Endothelial cell of umbilical vein (primary cell): ENCODE data around the gene IL34. TPM values are rescaled to one million over a fixed set of nuclear protein-coding genes. Genes with fewer than 3 reads are reported as not detected.

Experiments used
- BruUV-seq: library from RNA; stranded (reverse); fragments of 400-500 nt; replicated peaks from 2 replicates; lab custom pipeline; 2021; lab: Mats Ljungman, UMichigan
- CTCF ChIA-PET: fragments of 300-600, 350-600 bp; sonication (Branson Sonifier 250); formaldehyde crosslinking; loops from one replicate; lab custom pipeline; 2021; ENCODE audit warnings: antibody characterized with exemption, inconsistent platforms; lab: Charles Lee
- POLR2A ChIA-PET: fragments of 300-600, 350-600 bp; sonication (Branson Sonifier 250); formaldehyde crosslinking; loops from one replicate; lab custom pipeline; 2021; ENCODE audit warnings: antibody characterized with exemption, inconsistent platforms; lab: Charles Lee
- DNase-seq: peaks from one replicate; pipeline ENCODE4 v3.0.0-alpha.2; 2011; ENCODE audit warnings: low read depth, low spot score
- FAIRE-seq: peaks from 2 replicates; lab custom pipeline; 2011; peaks lifted over from hg19 to GRCh38; lab: Jason Lieb, UNC
- H2AFZ ChIP-seq: 2 replicates; pipeline ENCODE4 v1.6.0; 2012; ENCODE audit warnings: low read depth, low read length, control low read depth, inconsistent platforms
- H3K27ac ChIP-seq: 2 replicates; pipeline ENCODE4 v1.5.1; 2011; ENCODE audit warnings: low read depth, mild to moderate bottlenecking, control low read depth, low read length, moderate library complexity; ENCODE audit not compliant: insufficient read depth
- H3K27me3 ChIP-seq, 2 experiments: 2 replicates each; pipeline versions ENCODE4 v1.6.0 to v1.6.1; 2011; ENCODE audit warnings: low read length in 2 of 2, mixed read lengths in 1 of 2; ENCODE audit not compliant: control insufficient read depth in 2 of 2, insufficient read depth in 2 of 2
- H3K36me3 ChIP-seq, 2 experiments: 2 replicates in 1 of 2; 3 replicates in 1 of 2; pipeline ENCODE4 v1.5.1; 2011; ENCODE audit warnings: low read length in 2 of 2, mild to moderate bottlenecking in 1 of 2, moderate library complexity in 1 of 2; ENCODE audit not compliant: control insufficient read depth in 2 of 2, insufficient read depth in 2 of 2; ENCODE audit errors: extremely low read depth in 1 of 2
- H3K4me1 ChIP-seq: 3 replicates; pipeline ENCODE4 v1.5.1; 2011; ENCODE audit warnings: mild to moderate bottlenecking, low read length; ENCODE audit not compliant: control insufficient read depth, insufficient read depth; ENCODE audit errors: extremely low read depth
- H3K4me2 ChIP-seq: 2 replicates; pipeline ENCODE4 v1.6.1; 2011; ENCODE audit warnings: low read length, control low read depth, mixed read lengths; ENCODE audit not compliant: insufficient read depth
- H3K4me3 ChIP-seq, 3 experiments: fragments of 200-600 bp in 1 of 3; sonication (generic), shearing (Covaris generic) in 1 of 3; replicated peaks in 1 of 3; 2 replicates each; pipeline ENCODE4 v1.5.1; 2011 to 2016; ENCODE audit warnings: control low read depth in 3 of 3, low read length in 3 of 3, mild to moderate bottlenecking in 2 of 3, inconsistent platforms in 1 of 3, low read depth in 1 of 3, moderate library complexity in 1 of 3; ENCODE audit not compliant: insufficient read depth in 1 of 3
- H3K79me2 ChIP-seq: 2 replicates; pipeline ENCODE4 v1.6.0; 2012; ENCODE audit warnings: low read length, inconsistent platforms; ENCODE audit not compliant: control insufficient read depth, insufficient read depth
- H3K9ac ChIP-seq: replicated peaks from 2 replicates; pipeline ENCODE3; 2011; ENCODE audit warnings: low read length, control low read depth; ENCODE audit not compliant: insufficient read depth; ENCODE audit errors: extremely low read depth
- H3K9me1 ChIP-seq: replicated peaks from 3 replicates; pipeline ENCODE4 v1.6.0; 2011; ENCODE audit warnings: mild to moderate bottlenecking, low read length; ENCODE audit not compliant: control insufficient read depth, insufficient read depth; ENCODE audit errors: extremely low read depth
- H3K9me3 ChIP-seq: replicated peaks from 2 replicates; pipeline ENCODE4 v1.5.1; 2012; ENCODE audit warnings: low read length, inconsistent platforms; ENCODE audit not compliant: control insufficient read depth, insufficient read depth
- H4K20me1 ChIP-seq: replicated peaks from 2 replicates; pipeline ENCODE3; 2011; ENCODE audit warnings: mild to moderate bottlenecking, low read length; ENCODE audit not compliant: control insufficient read depth, insufficient read depth; ENCODE audit errors: extremely low read depth
- EZH2 ChIP-seq: IDR thresholded peaks from 2 replicates; pipeline ENCODE4 v1.6.1; 2012; ENCODE audit warnings: borderline replicate concordance, low read depth, mild to moderate bottlenecking, moderate library complexity, low read length, inconsistent platforms; ENCODE audit not compliant: severe bottlenecking
- FOS ChIP-seq: IDR thresholded peaks from 2 replicates; pipeline ENCODE4 v1.6.1; 2011; ENCODE audit warnings: mild to moderate bottlenecking, low read length, moderate library complexity, borderline replicate concordance; ENCODE audit not compliant: insufficient read depth
- GATA2 ChIP-seq: IDR thresholded peaks from 2 replicates; pipeline ENCODE4 v1.7.0; 2011; ENCODE audit warnings: low read depth, mild to moderate bottlenecking, moderate library complexity, mixed read lengths, low read length; ENCODE audit not compliant: insufficient read length, insufficient read depth
- JUN ChIP-seq: IDR thresholded peaks from 2 replicates; pipeline ENCODE4 v1.6.1; 2011; ENCODE audit warnings: borderline replicate concordance, low read depth; ENCODE audit not compliant: insufficient read length, insufficient read depth
- MYC ChIP-seq: IDR thresholded peaks from one replicate; pipeline ENCODE4 v1.6.1; 2011; ENCODE audit warnings: mild to moderate bottlenecking, low read depth, low read length
- POLR2A ChIP-seq: IDR thresholded peaks from 2 replicates; pipeline ENCODE4 v1.6.1; 2012; ENCODE audit warnings: low read depth, mild to moderate bottlenecking, control low read depth, low read length
- POLR2AphosphoS5 ChIP-seq: IDR thresholded peaks from 2 replicates; pipeline ENCODE4 v1.6.1; 2012; ENCODE audit warnings: low read depth, mild to moderate bottlenecking, control low read depth, low read length, moderate library complexity; ENCODE audit not compliant: insufficient read depth
- dilution Hi-C: fragments of 300-500 bp; cut with MboI; formaldehyde crosslinking; loops from one replicate; pipeline ENCODE4 v1.15.0; 2019; ENCODE audit warnings: low sequenced_read_pairs; ENCODE audit not compliant: extremely low pct_ligation_motif_present
- intact Hi-C: fragments of 100-400 bp; cut with micrococcal nuclease; formaldehyde crosslinking; loops from one replicate; pipeline ENCODE4 v1.10.0; 2022
- polyA plus RNA-seq, 4 experiments: library from polyadenylated mRNA; depleted of rRNA in 3 of 4; stranded (reverse) in 3 of 4; unstranded in 1 of 4; fragments of >200 nt; gene quantifications; 2 replicates each; pipeline versions ENCODE4 v1.2.1 to v1.2.3, GENCODE V29; 2011 to 2012; ENCODE audit warnings: missing spikeins in 1 of 4
- total RNA-seq: library from RNA; stranded (reverse); gene quantifications from 2 replicates; pipeline ENCODE4 v1.2.3, GENCODE V29; 2021
- TF ChIP-seq, protein P1 (sequence below): IDR thresholded peaks from 2 replicates; pipeline ENCODE4 v1.6.1; 2011; ENCODE audit not compliant: insufficient read depth, insufficient read length
- TF ChIP-seq, protein P2 (sequence below), 2 donors: IDR thresholded peaks; 1 replicate in 1 of 2; 2 replicates in 1 of 2; pipeline ENCODE4 v1.5.1; 2011; ENCODE audit warnings: low read length in 2 of 2, mild to moderate bottlenecking in 2 of 2, moderate library complexity in 2 of 2, control low read depth in 1 of 2, inconsistent platforms in 1 of 2, low read depth in 1 of 2; ENCODE audit not compliant: insufficient read depth in 1 of 2; ENCODE audit errors: extremely low read depth in 1 of 2

Gene IL34
- total and polyA plus RNA-seq, 2 donors (not counting 3 experiments of a cell fraction or from before 2014, with no cell fraction given), result 0.88 to 0.97 TPM

DNA sequence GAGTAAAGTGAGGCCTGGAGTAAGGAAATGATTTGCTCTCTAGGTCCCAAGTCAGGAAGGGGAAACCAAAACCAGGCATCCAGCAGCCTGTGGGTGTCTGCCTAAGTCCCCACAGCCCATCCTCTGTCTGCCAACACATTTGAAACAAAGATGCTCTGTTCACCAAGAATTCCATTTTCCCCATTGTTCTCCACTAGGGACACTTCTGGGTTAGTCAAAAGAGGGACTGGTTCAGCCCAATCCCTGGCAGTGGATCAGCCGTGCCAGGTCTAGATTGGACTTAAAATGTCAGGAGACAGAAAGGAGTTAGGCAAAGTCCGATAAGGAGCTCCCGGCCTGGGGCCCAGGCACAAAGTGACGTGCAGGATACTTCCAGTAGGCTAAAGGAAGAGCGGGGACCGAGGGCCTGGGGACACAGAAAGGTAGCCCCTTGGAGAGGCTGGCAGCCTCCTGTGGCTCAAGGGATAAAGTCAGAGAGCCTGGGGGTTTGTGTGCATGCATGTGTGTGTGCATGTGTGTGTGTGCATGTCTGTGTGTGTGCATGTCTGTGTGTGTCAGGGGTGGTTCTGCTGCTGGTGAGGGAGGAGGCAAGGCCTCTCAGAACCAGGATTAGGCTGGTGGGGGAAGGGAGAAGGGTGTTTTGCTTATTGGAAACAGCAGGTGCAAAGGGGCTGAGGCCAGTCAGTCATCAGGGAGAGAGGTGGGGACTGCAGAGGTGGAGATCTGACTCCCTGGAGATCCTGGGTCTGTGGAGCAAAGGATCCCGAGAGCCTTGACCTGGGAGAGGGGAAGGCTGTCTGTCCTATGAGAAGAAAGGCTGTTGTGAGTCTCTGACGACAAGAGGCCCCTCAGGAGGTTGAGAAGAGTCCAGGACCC lies 41.7 kb upstream of the IL34 start:
- CTCF ChIA-PET, result no interaction called here
- Histone ChIP-seq H2AFZ (no peak overlapping the region), H3K9me1 (no peaks in the 10 kb centered on the region), H3K36me3 (no peaks in the 10 kb centered on the region), H3K4me3 (no peak overlapping the region), H4K20me1 (no peaks in the 10 kb centered on the region), H3K27me3 (no peaks in the 10 kb centered on the region), H3K27ac (no peak overlapping the region), H3K4me2 (no peak overlapping the region), H3K9ac (no peak overlapping the region), H3K9me3 (no peaks in the 10 kb centered on the region), H3K79me2 (no peaks in the 10 kb centered on the region), H3K4me1 (no peaks in the 10 kb centered on the region)
- BruUV-seq, result no TSS peak
- no peak for TF ChIP-seq MYC
- TF ChIP-seq EZH2, result no peak
- no peak for TF ChIP-seq POLR2AphosphoS5
- TF ChIP-seq FOS, result no peak
- TF ChIP-seq, protein P1, sequence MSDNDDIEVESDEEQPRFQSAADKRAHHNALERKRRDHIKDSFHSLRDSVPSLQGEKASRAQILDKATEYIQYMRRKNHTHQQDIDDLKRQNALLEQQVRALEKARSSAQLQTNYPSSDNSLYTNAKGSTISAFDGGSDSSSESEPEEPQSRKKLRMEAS, result no peak
- TF ChIP-seq JUN, result no peak
- TF ChIP-seq, protein P2, sequence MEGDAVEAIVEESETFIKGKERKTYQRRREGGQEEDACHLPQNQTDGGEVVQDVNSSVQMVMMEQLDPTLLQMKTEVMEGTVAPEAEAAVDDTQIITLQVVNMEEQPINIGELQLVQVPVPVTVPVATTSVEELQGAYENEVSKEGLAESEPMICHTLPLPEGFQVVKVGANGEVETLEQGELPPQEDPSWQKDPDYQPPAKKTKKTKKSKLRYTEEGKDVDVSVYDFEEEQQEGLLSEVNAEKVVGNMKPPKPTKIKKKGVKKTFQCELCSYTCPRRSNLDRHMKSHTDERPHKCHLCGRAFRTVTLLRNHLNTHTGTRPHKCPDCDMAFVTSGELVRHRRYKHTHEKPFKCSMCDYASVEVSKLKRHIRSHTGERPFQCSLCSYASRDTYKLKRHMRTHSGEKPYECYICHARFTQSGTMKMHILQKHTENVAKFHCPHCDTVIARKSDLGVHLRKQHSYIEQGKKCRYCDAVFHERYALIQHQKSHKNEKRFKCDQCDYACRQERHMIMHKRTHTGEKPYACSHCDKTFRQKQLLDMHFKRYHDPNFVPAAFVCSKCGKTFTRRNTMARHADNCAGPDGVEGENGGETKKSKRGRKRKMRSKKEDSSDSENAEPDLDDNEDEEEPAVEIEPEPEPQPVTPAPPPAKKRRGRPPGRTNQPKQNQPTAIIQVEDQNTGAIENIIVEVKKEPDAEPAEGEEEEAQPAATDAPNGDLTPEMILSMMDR (IDR thresholded peaks at IDR 0.05; ENCODE audit: extremely low read depth in 1 of 2, insufficient read depth in 1 of 2, low read depth in 1 of 2, low read length in 2 of 2), result no peak
- no peak for TF ChIP-seq GATA2
- no peak for TF ChIP-seq POLR2A
- intact Hi-C loops (no loop called here), dilution Hi-C loops (no loop called here)
- DNase-seq (no peak), FAIRE-seq (no peak)
- POLR2A ChIA-PET, result no interaction called here
